Endodermal cell (in vitro differentiated cells): ENCODE data around the gene CSTPP1. TPM values are rescaled to one million over a fixed set of nuclear protein-coding genes. Genes with fewer than 3 reads are reported as not detected.

Source experiments
- DNase-seq: peaks from one replicate; pipeline ENCODE4 v3.0.0-alpha.2; 2017
- H3K27ac ChIP-seq: 2 replicates; pipeline ENCODE4 v1.5.1; 2013; ENCODE audit warnings: mild to moderate bottlenecking, low read depth, low read length, moderate library complexity
- H3K27me3 ChIP-seq: 2 replicates; pipeline ENCODE4 v1.6.1; 2013; ENCODE audit warnings: mild to moderate bottlenecking, low read length, moderate library complexity; ENCODE audit not compliant: insufficient read depth, control insufficient read depth, poor library complexity, severe bottlenecking
- H3K36me3 ChIP-seq: 2 replicates; pipeline ENCODE4 v1.7.0; 2013; ENCODE audit warnings: mild to moderate bottlenecking, low read length, moderate library complexity; ENCODE audit not compliant: control insufficient read depth, insufficient read depth
- H3K4me1 ChIP-seq: one replicate; pipeline ENCODE4 v1.7.0; 2013; ENCODE audit warnings: low read length; ENCODE audit not compliant: control insufficient read depth, insufficient read depth
- H3K4me3 ChIP-seq: 2 replicates; pipeline ENCODE4 v1.5.1; 2013; ENCODE audit warnings: mild to moderate bottlenecking, low read length, moderate library complexity
- H3K9ac ChIP-seq: 2 replicates; pipeline ENCODE4 v1.6.1; 2013; ENCODE audit warnings: mild to moderate bottlenecking, low read length, moderate library complexity; ENCODE audit not compliant: poor library complexity, severe bottlenecking; ENCODE audit errors: extremely low read depth
- H3K9me3 ChIP-seq: 2 replicates; pipeline ENCODE4 v1.6.1; 2013; ENCODE audit warnings: mild to moderate bottlenecking, low read length, moderate library complexity; ENCODE audit not compliant: control insufficient read depth
- H3K27ac Mint-ChIP-seq: 2 replicates; pipeline ENCODE4 v1.8.0; 2020; ENCODE audit warnings: mixed read lengths
- H3K27me3 Mint-ChIP-seq: 2 replicates; pipeline ENCODE4 v1.8.0; 2021; ENCODE audit warnings: mild to moderate bottlenecking, mixed read lengths; ENCODE audit not compliant: insufficient read depth
- H3K36me3 Mint-ChIP-seq: 2 replicates; pipeline ENCODE4 v1.8.0; 2020; ENCODE audit warnings: low read depth, mixed read lengths
- H3K4me1 Mint-ChIP-seq: 2 replicates; pipeline ENCODE4 v1.8.0; 2020; ENCODE audit warnings: mixed read lengths
- H3K4me3 Mint-ChIP-seq: 2 replicates; pipeline ENCODE4 v1.8.0; 2020; ENCODE audit warnings: mild to moderate bottlenecking, moderate library complexity, mixed read lengths
- H3K9me3 Mint-ChIP-seq: 2 replicates; pipeline ENCODE4 v1.8.0; 2020; ENCODE audit warnings: mild to moderate bottlenecking, mixed read lengths
- CTCF ChIP-seq: fragments of 200-600 bp; sonication (generic); conservative IDR thresholded peaks from 2 replicates; pipeline ENCODE4 v1.5.0; 2021; ENCODE audit warnings: antibody characterized with exemption, mild to moderate bottlenecking
- WGBS, 2 experiments: methylation state at CpG; one replicate each; pipeline versions ENCODE4 v1.1.5 to v1.1.7; 2013; ENCODE audit warnings: missing lambda C conversion rate in 2 of 2, mixed read lengths in 1 of 2; ENCODE audit not compliant: insufficient coverage in 1 of 2, insufficient read length in 1 of 2; 5-methylcytosine and 5-hydroxymethylcytosine counted together
- total RNA-seq, 2 donors: library from RNA; stranded (reverse); fragmentation: NEBNext Ultra II Directional in 1 of 2; extraction: Animal tissue kit (Norgen Biotek cat#: 25700) in 1 of 2; gene quantifications; 2 replicates in 1 of 2; 3 replicates in 1 of 2; pipeline ENCODE4 v1.2.1, GENCODE V29; 2021

CSTPP1 gene
- total RNA-seq, 2 donors from 2014 or later, result 46.7 to 57.6 TPM

- H3K36me3 Mint-ChIP-seq, result peaks cover 25% of the 10 kb centered on the region
- H3K9ac ChIP-seq, result no peak overlapping the region
- H3K4me3 Mint-ChIP-seq, result no peak overlapping the region
- H3K27me3 Mint-ChIP-seq, result no peaks in the 10 kb centered on the region
- H3K4me3 ChIP-seq, result no peak overlapping the region
- peaks cover 7% of the 10 kb centered on the region for H3K9me3 Mint-ChIP-seq
- no peak overlapping the region for H3K27ac Mint-ChIP-seq
- no peak for DNase-seq
- TF ChIP-seq CTCF, result no peak
- H3K36me3 ChIP-seq, result peaks cover 6% of the 10 kb centered on the region
- no peaks in the 10 kb centered on the region for H3K27me3 ChIP-seq
- 92 to 96% methylated on average over 7 to 10 of the region's 10 CpGs for WGBS, 2 experiments
- no peak overlapping the region for H3K27ac ChIP-seq
- no peaks in the 10 kb centered on the region for H3K4me1 ChIP-seq
- H3K9me3 ChIP-seq, result no peaks in the 10 kb centered on the region
- no peaks in the 10 kb centered on the region for H3K4me1 Mint-ChIP-seq
Observed at GRCh38 chr11:46894961-46895360, 41.6 kb upstream of the CSTPP1 start.

DNA sequence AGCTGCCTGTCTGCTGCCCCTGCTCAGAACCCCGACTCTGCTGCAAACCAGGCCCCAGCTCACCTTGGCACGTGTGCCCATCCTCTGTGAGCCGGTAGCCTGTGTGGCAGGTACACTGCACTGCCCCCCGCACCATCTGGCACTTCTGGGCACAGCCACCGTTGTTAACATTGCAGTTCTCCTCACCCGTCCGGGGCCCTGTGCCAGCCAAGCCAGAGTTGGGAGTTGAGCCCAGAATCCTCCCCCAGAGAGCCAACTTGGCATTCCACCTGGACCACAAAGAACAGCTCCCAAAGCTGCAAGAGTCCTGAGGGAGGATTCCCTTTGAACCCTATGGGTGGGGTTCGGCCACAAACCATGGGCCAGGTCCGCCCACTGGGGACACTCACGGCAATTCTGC lies 40.7 kb upstream of the CSTPP1 start:
- H3K4me3 ChIP-seq, result no peak overlapping the region
- peak; percentile 16 for DNase-seq
- Mint-ChIP-seq H3K9me3 (peaks cover 7% of the 10 kb centered on the region), H3K36me3 (peaks cover 27% of the 10 kb centered on the region), H3K4me3 (no peak overlapping the region), H3K4me1 (no peaks in the 10 kb centered on the region), H3K27me3 (no peaks in the 10 kb centered on the region), H3K27ac (no peak overlapping the region)
- WGBS, 2 experiments, result 94 to 97% methylated on average over 8 to 10 of the region's 10 CpGs
- peaks cover 6% of the 10 kb centered on the region for H3K36me3 ChIP-seq
- TF ChIP-seq CTCF, result no peak
- H3K9ac ChIP-seq, result no peak overlapping the region
- H3K27ac ChIP-seq, result no peak overlapping the region
- no peaks in the 10 kb centered on the region for H3K27me3 ChIP-seq
- no peaks in the 10 kb centered on the region for H3K4me1 ChIP-seq
- H3K9me3 ChIP-seq, result no peaks in the 10 kb centered on the region

DNA sequence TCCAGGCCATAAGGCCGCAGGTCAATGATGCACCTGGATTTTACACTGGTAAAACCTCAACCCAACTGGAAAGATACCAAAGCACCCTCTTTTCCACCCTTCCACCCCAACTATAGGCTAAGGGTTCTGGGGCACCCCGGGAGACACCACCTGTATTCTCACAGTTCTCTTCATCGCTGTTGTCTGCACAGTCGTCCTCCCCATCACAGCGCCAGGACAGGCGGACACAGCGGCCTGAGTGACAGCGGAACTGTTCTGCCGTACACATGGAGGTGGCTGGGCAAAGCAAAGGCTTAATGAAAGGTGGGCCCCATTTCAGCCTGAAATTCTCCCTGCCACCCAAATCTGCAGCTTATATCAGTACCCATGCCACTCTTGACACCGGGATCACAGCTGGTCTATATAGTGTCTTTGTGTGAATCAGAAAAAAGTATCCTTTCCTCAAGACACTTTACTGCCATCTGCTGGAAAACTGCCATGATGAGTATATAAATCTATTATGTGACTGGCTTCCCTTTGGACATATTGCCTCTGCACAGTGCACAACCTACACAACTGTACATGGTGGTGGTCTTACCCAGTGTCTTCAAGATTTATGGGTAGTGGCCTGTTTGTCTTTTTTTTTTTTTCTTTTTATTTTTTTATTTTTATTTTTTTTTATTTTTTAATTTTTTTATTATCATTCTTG lies 39.7 kb upstream of the CSTPP1 start:
- H3K27me3 ChIP-seq, result no peaks in the 10 kb centered on the region
- H3K9ac ChIP-seq, result no peak overlapping the region
- DNase-seq, result no peak
- TF ChIP-seq CTCF, result peak; percentile 65
- WGBS, 2 experiments, result 92 to 97% methylated on average over 7 to 10 of the region's 10 CpGs
- Mint-ChIP-seq H3K4me3 (no peak overlapping the region), H3K36me3 (peaks cover 27% of the 10 kb centered on the region), H3K27ac (no peak overlapping the region), H3K4me1 (no peaks in the 10 kb centered on the region), H3K27me3 (no peaks in the 10 kb centered on the region), H3K9me3 (peaks cover 7% of the 10 kb centered on the region)
- no peaks in the 10 kb centered on the region for H3K9me3 ChIP-seq
- no peaks in the 10 kb centered on the region for H3K4me1 ChIP-seq
- no peak overlapping the region for H3K27ac ChIP-seq
- H3K4me3 ChIP-seq, result no peak overlapping the region
- peaks cover 6% of the 10 kb centered on the region for H3K36me3 ChIP-seq
